Endothelial cell of umbilical vein (primary cell): Measurements from ENCODE around the gene BIRC6. TPM values are rescaled to one million over a fixed set of nuclear protein-coding genes. Genes with fewer than 3 reads are reported as not detected.

Experiments
- BruUV-seq: library from RNA; stranded (reverse); fragments of 400-500 nt; replicated peaks from 2 replicates; lab custom pipeline; 2021; lab: Mats Ljungman, UMichigan
- CTCF ChIA-PET: fragments of 300-600, 350-600 bp; sonication (Branson Sonifier 250); formaldehyde crosslinking; loops from one replicate; lab custom pipeline; 2021; ENCODE audit warnings: antibody characterized with exemption, inconsistent platforms; lab: Charles Lee
- POLR2A ChIA-PET: fragments of 300-600, 350-600 bp; sonication (Branson Sonifier 250); formaldehyde crosslinking; loops from one replicate; lab custom pipeline; 2021; ENCODE audit warnings: antibody characterized with exemption, inconsistent platforms; lab: Charles Lee
- DNase-seq: peaks from one replicate; pipeline ENCODE4 v3.0.0-alpha.2; 2011; ENCODE audit warnings: low read depth, low spot score
- FAIRE-seq: peaks from 2 replicates; lab custom pipeline; 2011; peaks lifted over from hg19 to GRCh38; lab: Jason Lieb, UNC
- H2AFZ ChIP-seq: 2 replicates; pipeline ENCODE4 v1.6.0; 2012; ENCODE audit warnings: low read depth, low read length, control low read depth, inconsistent platforms
- H3K27ac ChIP-seq: 2 replicates; pipeline ENCODE4 v1.5.1; 2011; ENCODE audit warnings: low read depth, mild to moderate bottlenecking, control low read depth, low read length, moderate library complexity; ENCODE audit not compliant: insufficient read depth
- H3K27me3 ChIP-seq, 2 experiments: 2 replicates each; pipeline versions ENCODE4 v1.6.0 to v1.6.1; 2011; ENCODE audit warnings: low read length in 2 of 2, mixed read lengths in 1 of 2; ENCODE audit not compliant: control insufficient read depth in 2 of 2, insufficient read depth in 2 of 2
- H3K36me3 ChIP-seq, 2 experiments: 2 replicates in 1 of 2; 3 replicates in 1 of 2; pipeline ENCODE4 v1.5.1; 2011; ENCODE audit warnings: low read length in 2 of 2, mild to moderate bottlenecking in 1 of 2, moderate library complexity in 1 of 2; ENCODE audit not compliant: control insufficient read depth in 2 of 2, insufficient read depth in 2 of 2; ENCODE audit errors: extremely low read depth in 1 of 2
- H3K4me1 ChIP-seq: 3 replicates; pipeline ENCODE4 v1.5.1; 2011; ENCODE audit warnings: mild to moderate bottlenecking, low read length; ENCODE audit not compliant: control insufficient read depth, insufficient read depth; ENCODE audit errors: extremely low read depth
- H3K4me2 ChIP-seq: 2 replicates; pipeline ENCODE4 v1.6.1; 2011; ENCODE audit warnings: low read length, control low read depth, mixed read lengths; ENCODE audit not compliant: insufficient read depth
- H3K4me3 ChIP-seq, 3 experiments: fragments of 200-600 bp in 1 of 3; sonication (generic), shearing (Covaris generic) in 1 of 3; replicated peaks in 1 of 3; 2 replicates each; pipeline ENCODE4 v1.5.1; 2011 to 2016; ENCODE audit warnings: control low read depth in 3 of 3, low read length in 3 of 3, mild to moderate bottlenecking in 2 of 3, inconsistent platforms in 1 of 3, low read depth in 1 of 3, moderate library complexity in 1 of 3; ENCODE audit not compliant: insufficient read depth in 1 of 3
- H3K79me2 ChIP-seq: 2 replicates; pipeline ENCODE4 v1.6.0; 2012; ENCODE audit warnings: low read length, inconsistent platforms; ENCODE audit not compliant: control insufficient read depth, insufficient read depth
- H3K9ac ChIP-seq: replicated peaks from 2 replicates; pipeline ENCODE3; 2011; ENCODE audit warnings: low read length, control low read depth; ENCODE audit not compliant: insufficient read depth; ENCODE audit errors: extremely low read depth
- H3K9me1 ChIP-seq: replicated peaks from 3 replicates; pipeline ENCODE4 v1.6.0; 2011; ENCODE audit warnings: mild to moderate bottlenecking, low read length; ENCODE audit not compliant: control insufficient read depth, insufficient read depth; ENCODE audit errors: extremely low read depth
- H3K9me3 ChIP-seq: replicated peaks from 2 replicates; pipeline ENCODE4 v1.5.1; 2012; ENCODE audit warnings: low read length, inconsistent platforms; ENCODE audit not compliant: control insufficient read depth, insufficient read depth
- H4K20me1 ChIP-seq: replicated peaks from 2 replicates; pipeline ENCODE3; 2011; ENCODE audit warnings: mild to moderate bottlenecking, low read length; ENCODE audit not compliant: control insufficient read depth, insufficient read depth; ENCODE audit errors: extremely low read depth
- CTCF ChIP-seq, 2 donors: IDR thresholded peaks; 1 replicate in 1 of 2; 2 replicates in 1 of 2; pipeline ENCODE4 v1.5.1; 2011; ENCODE audit warnings: low read length in 2 of 2, mild to moderate bottlenecking in 2 of 2, moderate library complexity in 2 of 2, control low read depth in 1 of 2, inconsistent platforms in 1 of 2, low read depth in 1 of 2; ENCODE audit not compliant: insufficient read depth in 1 of 2; ENCODE audit errors: extremely low read depth in 1 of 2
- EZH2 ChIP-seq: IDR thresholded peaks from 2 replicates; pipeline ENCODE4 v1.6.1; 2012; ENCODE audit warnings: borderline replicate concordance, low read depth, mild to moderate bottlenecking, moderate library complexity, low read length, inconsistent platforms; ENCODE audit not compliant: severe bottlenecking
- FOS ChIP-seq: IDR thresholded peaks from 2 replicates; pipeline ENCODE4 v1.6.1; 2011; ENCODE audit warnings: mild to moderate bottlenecking, low read length, moderate library complexity, borderline replicate concordance; ENCODE audit not compliant: insufficient read depth
- GATA2 ChIP-seq: IDR thresholded peaks from 2 replicates; pipeline ENCODE4 v1.7.0; 2011; ENCODE audit warnings: low read depth, mild to moderate bottlenecking, moderate library complexity, mixed read lengths, low read length; ENCODE audit not compliant: insufficient read length, insufficient read depth
- JUN ChIP-seq: IDR thresholded peaks from 2 replicates; pipeline ENCODE4 v1.6.1; 2011; ENCODE audit warnings: borderline replicate concordance, low read depth; ENCODE audit not compliant: insufficient read length, insufficient read depth
- MAX ChIP-seq: IDR thresholded peaks from 2 replicates; pipeline ENCODE4 v1.6.1; 2011; ENCODE audit not compliant: insufficient read depth, insufficient read length
- MYC ChIP-seq: IDR thresholded peaks from one replicate; pipeline ENCODE4 v1.6.1; 2011; ENCODE audit warnings: mild to moderate bottlenecking, low read depth, low read length
- POLR2A ChIP-seq: IDR thresholded peaks from 2 replicates; pipeline ENCODE4 v1.6.1; 2012; ENCODE audit warnings: low read depth, mild to moderate bottlenecking, control low read depth, low read length
- POLR2AphosphoS5 ChIP-seq: IDR thresholded peaks from 2 replicates; pipeline ENCODE4 v1.6.1; 2012; ENCODE audit warnings: low read depth, mild to moderate bottlenecking, control low read depth, low read length, moderate library complexity; ENCODE audit not compliant: insufficient read depth
- dilution Hi-C: fragments of 300-500 bp; cut with MboI; formaldehyde crosslinking; loops from one replicate; pipeline ENCODE4 v1.15.0; 2019; ENCODE audit warnings: low sequenced_read_pairs; ENCODE audit not compliant: extremely low pct_ligation_motif_present
- intact Hi-C: fragments of 100-400 bp; cut with micrococcal nuclease; formaldehyde crosslinking; loops from one replicate; pipeline ENCODE4 v1.10.0; 2022
- polyA plus RNA-seq, 4 experiments: library from polyadenylated mRNA; depleted of rRNA in 3 of 4; stranded (reverse) in 3 of 4; unstranded in 1 of 4; fragments of >200 nt; gene quantifications; 2 replicates each; pipeline versions ENCODE4 v1.2.1 to v1.2.3, GENCODE V29; 2011 to 2012; ENCODE audit warnings: missing spikeins in 1 of 4
- total RNA-seq: library from RNA; stranded (reverse); gene quantifications from 2 replicates; pipeline ENCODE4 v1.2.3, GENCODE V29; 2021

Gene BIRC6
- total and polyA plus RNA-seq, 2 donors (not counting 3 experiments of a cell fraction or from before 2014, with no cell fraction given): 34.2 to 83.1 TPM

GRCh38 chr2:32623311-32623706, 266.5 kb downstream of the BIRC6 start:
- H3K4me1 ChIP-seq: peaks cover 5% of the 10 kb centered on the region
- TF ChIP-seq GATA2 (no peak), CTCF (IDR thresholded peaks at IDR 0.05; ENCODE audit: extremely low read depth in 1 of 2, insufficient read depth in 1 of 2, low read depth in 1 of 2, low read length in 2 of 2) (no peak), POLR2A (no peak), MAX (no peak), EZH2 (no peak), JUN (no peak), POLR2AphosphoS5 (no peak), FOS (no peak), MYC (no peak)
- H3K9me1 ChIP-seq: no peaks in the 10 kb centered on the region
- H3K27ac ChIP-seq: no peak overlapping the region
- ChIA-PET CTCF (interaction anchor here (0.7 to 0.8 kb wide), 2 partner anchors 10 to 25 kb away, joined by 3 read pairs; no protein-coding TSS in a partner anchor), POLR2A (no interaction called here)
- H3K4me2 ChIP-seq: no peak overlapping the region
- no peak overlapping the region for H2AFZ ChIP-seq
- H4K20me1 ChIP-seq: no peaks in the 10 kb centered on the region
- intact Hi-C loops (no loop called here), dilution Hi-C loops (no loop called here)
- no peak overlapping the region for H3K4me3 ChIP-seq
- H3K9ac ChIP-seq: no peak overlapping the region
- no peaks in the 10 kb centered on the region for H3K9me3 ChIP-seq
- peaks cover 0 to 6% of the 10 kb centered on the region in 2 experiments for H3K36me3 ChIP-seq
- BruUV-seq: no TSS peak
- FAIRE-seq (no peak), DNase-seq (no peak)
- H3K27me3 ChIP-seq: no peaks in the 10 kb centered on the region
- peaks cover 2% of the 10 kb centered on the region for H3K79me2 ChIP-seq
